HCT116 (cell line): ENCODE results near the gene NR2E3.

ENCODE experiments used
- CEBPB ChIP-seq: IDR thresholded peaks from 2 replicates; pipeline ENCODE4 v1.6.1; 2012; ENCODE audit warnings: low read depth
- CTCF ChIP-seq, 3 experiments: fragments of 200-600 bp in 1 of 3; sonication (generic) in 1 of 3; IDR thresholded peaks in 2 of 3; conservative IDR thresholded peaks in 1 of 3; 2 replicates each; pipeline ENCODE4 v1.5.1; 2012 to 2017; ENCODE audit warnings: low read depth in 2 of 3, low read length in 2 of 3, antibody characterized with exemption in 1 of 3, borderline replicate concordance in 1 of 3, control low read depth in 1 of 3, mild to moderate bottlenecking in 1 of 3, mixed read lengths in 1 of 3, mixed run types in 1 of 3, moderate library complexity in 1 of 3; ENCODE audit not compliant: insufficient read depth in 1 of 3
- EZH2 ChIP-seq: fragments of 200-600 bp; sonication (generic); IDR thresholded peaks from 2 replicates; pipeline ENCODE4 v1.6.1; 2017; ENCODE audit warnings: antibody characterized with exemption, mixed run types
- EZH2phosphoT487 ChIP-seq: fragments of 200-600 bp; IDR thresholded peaks from 2 replicates; pipeline ENCODE4 v1.6.1; 2018; ENCODE audit warnings: antibody characterized with exemption, borderline replicate concordance
- POLR2A ChIP-seq: IDR thresholded peaks from 2 replicates; pipeline ENCODE4 v1.7.0; 2011; ENCODE audit warnings: borderline replicate concordance; ENCODE audit not compliant: insufficient read depth, insufficient read length; ENCODE audit errors: extremely low read depth
- RAD21 ChIP-seq: IDR thresholded peaks from 2 replicates; pipeline ENCODE4 v1.6.1; 2012; ENCODE audit warnings: low read depth, mild to moderate bottlenecking
- REST ChIP-seq: IDR thresholded peaks from 2 replicates; pipeline ENCODE4 v1.6.1; 2012; ENCODE audit warnings: low read depth

- TF ChIP-seq POLR2A, result no peak
- no peak for TF ChIP-seq REST
- TF ChIP-seq CTCF (IDR thresholded peaks at IDR 0.05 in 2 of 3, conservative IDR thresholded peaks at IDR 0.05 in 1 of 3; ENCODE audit: borderline replicate concordance in 1 of 3, insufficient read depth in 1 of 3, low read depth in 2 of 3, low read length in 2 of 3), result peak; percentile 74 to 91 (median 82); a peak in 5 of 6 replicates
- TF ChIP-seq EZH2phosphoT487, result no peak
- TF ChIP-seq RAD21, result peak; percentile 94
- TF ChIP-seq EZH2, result no peak
- no peak for TF ChIP-seq CEBPB
Observed at GRCh38 chr15:71800835-71801745, 9.3 kb upstream of the NR2E3 start.
